ENCODE data around the gene ART1.
"Not testable (repeated sequence)": the region's sequence is repeated elsewhere in the genome, so short reads cannot be mapped to it uniquely, and the experiment has no call there.

Gene ART1

DNA sequence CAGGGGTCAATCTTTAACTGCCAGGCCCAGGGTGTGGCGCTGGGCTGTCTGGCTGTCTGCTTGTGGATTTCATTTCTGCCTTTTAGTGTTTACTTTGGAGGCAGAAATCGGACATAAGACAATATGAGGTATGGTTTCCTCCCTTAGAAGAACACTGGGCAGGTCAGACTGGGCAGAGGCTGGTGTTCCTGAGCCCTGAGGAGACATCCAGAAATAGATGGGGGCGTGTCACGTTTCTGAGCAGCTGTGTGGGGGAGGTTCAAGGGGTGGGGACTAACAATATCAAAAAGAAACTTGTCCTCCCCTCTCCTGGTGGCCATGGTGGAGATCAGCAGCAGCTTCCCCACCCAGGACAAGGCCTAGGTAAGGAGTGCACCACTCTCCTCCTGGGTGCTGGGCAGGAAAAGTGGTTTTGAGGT, at the start of gene ART1:
ART1 (plus strand) TSS at position 312 of the 419 bp plus-strand sequence. CDS start 14,086 bp downstream, outside the sequence.
- no peak for DNase-seq

GRCh38 chr11:3597743-3598142, 47.2 kb upstream of the ART1 start:
- DNase-seq, result not testable (repeated sequence)

- not testable (repeated sequence) for DNase-seq
Measured at GRCh38 chr11:3600201-3600600, 44.7 kb upstream of the ART1 start.

- DNase-seq, result no peak
Measured at GRCh38 chr11:3604167-3604566, 40.8 kb upstream of the ART1 start.

DNA sequence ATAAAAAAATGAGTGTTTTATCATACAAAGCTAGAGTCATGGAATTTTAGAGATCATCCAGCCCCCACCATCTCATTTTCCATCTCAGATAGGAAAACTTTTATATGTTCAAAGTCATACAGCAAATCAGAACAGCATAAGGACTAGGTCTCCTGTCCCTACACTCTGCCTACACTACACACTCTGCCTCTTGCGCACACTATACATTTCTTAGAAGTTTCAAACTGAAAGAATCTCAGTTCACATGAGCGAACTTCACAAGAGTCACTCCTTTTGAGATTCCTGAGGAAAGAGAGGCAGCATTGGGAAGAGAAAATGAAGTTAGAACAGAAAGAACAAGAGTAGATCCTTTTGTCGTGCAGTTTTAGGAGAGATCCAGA, 39.7 kb upstream of the ART1 start:
- no peak for DNase-seq

DNA sequence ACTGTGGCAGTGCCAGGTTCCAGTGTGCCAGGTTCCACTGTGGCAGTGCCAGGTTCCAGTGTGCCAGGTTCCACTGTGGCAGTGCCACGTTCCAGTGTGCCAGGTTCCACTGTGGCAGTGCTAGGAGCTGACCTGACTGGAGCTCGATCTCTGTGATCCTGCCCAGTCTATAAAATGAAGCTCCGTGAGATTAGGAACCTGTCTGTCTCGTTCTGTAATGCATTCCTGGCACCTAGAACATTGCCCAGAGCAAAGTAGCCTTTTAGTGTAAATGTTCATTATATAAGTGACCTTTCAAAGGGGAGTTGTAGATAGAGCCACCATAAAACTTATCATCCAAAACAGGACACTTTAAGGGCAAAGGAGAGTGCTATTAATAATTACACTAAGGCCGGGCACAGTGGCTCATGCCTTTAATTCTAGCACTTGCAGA, 39.1 kb upstream of the ART1 start:
- no peak for DNase-seq

- peak; percentile 74 for DNase-seq
Measured at GRCh38 chr11:3609416-3610265, 35.3 kb upstream of the ART1 start.

GRCh38 chr11:3610846-3611245, 34.1 kb upstream of the ART1 start:
- no peak for DNase-seq

DNA sequence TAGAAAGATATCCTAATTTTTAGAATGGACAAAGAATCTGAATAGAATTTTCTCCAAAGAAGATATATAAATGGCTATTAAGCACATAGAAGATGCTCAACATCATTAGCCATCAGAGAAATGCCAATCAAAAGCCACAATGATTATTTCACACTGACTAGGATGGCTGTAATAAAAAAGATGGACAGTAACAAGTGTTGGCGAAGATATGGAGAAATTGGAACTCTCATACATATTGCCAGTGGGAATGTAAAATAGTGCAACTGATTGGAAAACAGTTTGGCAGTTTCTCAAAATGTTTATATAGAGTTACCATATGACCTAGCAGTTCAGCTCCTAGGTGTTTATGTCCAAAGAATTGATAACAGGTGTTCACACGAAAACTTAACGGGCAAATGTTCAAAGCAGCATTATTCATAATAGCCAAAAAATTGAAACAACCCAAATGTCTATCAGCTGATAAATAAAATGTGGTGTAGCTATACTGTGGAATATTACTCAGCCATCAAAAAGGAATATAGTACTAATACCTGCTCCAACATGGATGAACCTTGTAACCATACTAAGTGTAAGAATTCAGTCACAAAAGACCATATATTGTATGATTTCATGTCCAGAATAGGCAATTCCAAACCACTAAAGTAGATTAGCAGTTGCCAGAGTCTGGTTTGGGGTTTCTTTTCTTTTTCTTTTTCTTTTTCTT, 32.8 kb upstream of the ART1 start:
- no peak for DNase-seq

DNA sequence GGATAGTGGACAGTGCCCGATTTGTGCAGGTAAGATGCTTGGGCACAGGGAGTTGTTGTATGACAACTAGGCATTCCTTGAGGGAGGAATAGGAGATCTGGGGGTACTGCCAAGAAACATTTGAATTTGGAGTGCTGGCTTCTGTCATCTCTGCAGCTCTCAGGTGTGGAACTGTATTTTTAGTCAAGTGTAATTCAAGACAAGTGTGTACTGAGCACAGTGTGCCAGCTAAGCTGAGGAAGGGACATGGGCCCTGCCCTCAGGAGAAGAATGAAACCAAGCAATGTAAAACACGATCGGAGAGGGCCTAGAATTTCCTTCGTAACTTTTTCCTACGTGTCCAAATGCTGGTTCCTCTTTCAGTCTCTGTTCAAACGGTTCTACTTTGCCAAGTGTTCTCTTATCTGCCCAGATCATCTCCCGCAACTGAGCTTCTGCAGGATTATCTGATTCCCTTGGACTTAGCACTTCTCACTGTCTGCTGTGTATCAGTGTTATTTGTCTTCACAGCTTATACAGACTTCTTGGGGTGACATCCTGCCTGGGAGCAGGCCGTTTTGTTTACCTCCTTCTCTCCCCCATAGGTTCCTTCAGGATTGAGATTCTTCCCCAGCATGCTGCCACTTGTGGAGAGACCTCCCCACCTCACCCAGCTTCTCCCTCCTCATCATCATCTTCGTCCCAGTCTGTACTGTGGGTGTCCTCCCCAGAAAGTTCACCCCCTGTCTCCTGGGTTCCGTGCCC, 30.8 kb upstream of the ART1 start:
- DNase-seq, result no peak

DNA sequence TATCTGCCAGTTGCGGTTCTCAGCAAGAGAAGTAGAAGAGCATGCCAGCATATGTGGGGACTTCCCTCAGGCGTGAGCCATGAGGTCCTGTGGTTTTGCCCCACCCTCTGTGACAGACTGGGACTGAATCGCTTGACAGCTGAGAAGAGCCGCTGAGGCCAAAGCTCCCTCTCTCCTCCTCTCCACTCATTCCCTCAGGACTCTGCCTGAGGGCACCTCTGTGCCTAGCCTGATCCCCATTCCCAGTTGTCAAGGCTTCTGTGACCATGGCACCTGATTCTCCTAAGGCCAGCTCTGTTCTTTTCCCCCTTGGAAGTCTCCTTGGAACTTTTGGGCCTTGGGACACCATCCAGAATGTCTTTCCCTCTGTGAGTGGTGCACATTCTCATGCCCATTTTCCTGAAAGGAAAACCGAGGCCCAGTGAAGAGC, 30.2 kb upstream of the ART1 start:
- DNase-seq, result no peak

- DNase-seq, result no peak
Measured at GRCh38 chr11:3615998-3616397, 28.9 kb upstream of the ART1 start.

- no peak for DNase-seq
Measured at GRCh38 chr11:3616721-3617460, 28.0 kb upstream of the ART1 start.

GRCh38 chr11:3617990-3618389, 26.9 kb upstream of the ART1 start:
- no peak for DNase-seq

GRCh38 chr11:3622521-3622920, 22.4 kb upstream of the ART1 start:
- DNase-seq, result no peak

DNA sequence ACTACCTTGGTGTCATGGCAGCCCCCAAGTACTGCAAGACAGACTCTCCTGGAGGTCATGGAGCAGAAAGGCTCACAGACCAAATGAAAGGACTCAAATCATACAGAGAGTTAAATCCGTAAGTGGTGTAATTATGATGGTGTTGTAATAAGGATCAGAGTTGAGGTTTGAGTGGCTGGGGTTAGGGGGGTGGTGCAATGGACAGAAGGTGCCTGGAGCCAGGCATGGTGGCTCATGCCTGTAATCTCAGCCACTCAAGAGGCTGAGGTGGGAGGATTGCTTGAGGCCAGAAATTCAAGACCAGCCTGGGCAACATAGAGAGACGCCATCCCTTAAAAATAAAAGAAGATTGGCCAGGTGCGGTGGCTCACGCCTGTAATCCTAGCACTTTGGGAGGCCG, 21.8 kb upstream of the ART1 start:
- DNase-seq, result no peak

DNA sequence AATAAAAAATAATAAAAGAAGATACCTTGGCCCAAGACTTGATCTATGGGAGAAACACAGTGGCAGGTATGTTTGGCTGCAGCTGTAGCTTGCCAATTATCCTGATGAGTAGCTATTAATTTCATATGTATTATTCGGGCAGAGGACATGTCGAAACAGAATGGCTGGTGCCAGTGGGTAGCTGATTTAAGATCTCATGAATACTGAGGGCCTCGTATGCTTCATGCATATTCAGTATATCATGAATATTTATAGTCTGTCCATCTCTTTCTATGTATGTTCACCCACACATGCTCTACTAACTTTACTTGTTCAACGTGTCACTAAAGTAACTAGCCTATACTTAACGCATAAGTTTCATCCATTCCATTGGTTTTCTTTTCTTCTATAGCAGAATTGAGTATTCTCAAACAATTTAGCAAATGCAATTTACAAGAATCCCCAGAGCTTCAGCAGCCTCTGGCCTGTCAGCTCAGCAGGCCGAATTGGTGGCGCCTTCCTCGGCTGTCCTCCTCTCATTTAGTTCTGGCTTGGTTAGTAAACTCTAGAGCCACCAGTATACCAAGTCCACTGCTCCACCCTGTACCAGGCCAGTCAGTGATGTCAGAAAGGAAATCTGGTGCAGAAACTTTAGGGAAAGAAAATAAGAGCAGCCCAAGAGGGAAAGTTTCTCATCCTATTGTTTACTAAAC, 21.0 kb upstream of the ART1 start:
- DNase-seq, result no peak

DNA sequence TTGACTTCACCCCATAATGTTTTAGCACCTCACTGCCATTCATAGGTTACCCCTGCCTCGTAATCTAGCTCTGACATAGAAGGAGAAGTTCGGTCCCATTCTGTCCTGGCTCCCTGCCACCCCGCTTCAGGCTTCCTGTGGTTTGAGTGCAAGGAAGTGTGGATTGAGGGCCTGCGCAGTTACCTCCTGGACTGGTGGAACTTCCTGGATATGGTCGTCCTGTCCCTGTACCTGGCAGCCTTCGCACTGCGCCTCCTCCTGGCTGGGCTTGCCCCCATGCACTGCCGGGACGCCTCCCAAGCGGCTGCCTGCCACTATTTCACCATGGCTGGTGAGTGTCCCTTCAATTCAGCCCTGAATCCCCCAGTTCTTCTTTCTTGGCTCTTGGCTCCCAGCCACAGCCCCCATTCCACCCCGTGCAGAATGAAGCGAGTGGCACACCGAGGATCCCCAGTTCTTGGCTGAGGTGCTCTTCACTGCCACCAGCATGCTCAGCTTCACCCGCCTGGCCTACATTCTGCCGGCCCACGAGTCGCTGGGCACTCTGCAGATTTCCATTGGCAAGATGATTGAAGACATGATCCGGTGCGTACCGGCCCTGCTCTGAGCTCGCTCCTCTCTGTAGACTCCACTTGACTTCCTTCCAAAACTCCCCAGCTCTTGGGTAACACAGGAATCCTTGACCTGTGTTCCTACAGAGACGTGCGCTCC, 18.5 kb upstream of the ART1 start:
- no peak for DNase-seq

- DNase-seq, result no peak
Measured at GRCh38 chr11:3627291-3627690, 17.6 kb upstream of the ART1 start.

DNA sequence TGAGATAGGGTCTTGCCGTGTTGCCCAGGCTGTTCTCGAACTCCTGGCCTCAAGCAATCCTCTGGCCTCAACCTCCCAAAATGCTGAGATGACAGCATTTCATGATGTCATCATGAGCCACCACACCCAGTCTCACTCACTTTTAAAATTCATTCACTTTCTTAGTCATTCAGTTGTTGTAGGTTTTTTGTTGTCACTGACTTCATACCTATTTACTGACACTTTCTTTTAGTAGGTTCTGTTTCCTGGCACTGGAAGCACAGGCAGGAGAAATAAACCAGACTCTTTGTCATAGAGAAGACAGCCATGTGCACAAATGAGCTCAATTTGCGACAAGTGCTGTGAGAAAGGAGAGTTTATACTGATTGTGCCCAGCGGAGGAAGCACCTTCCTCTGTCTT, 13.6 kb upstream of the ART1 start:
- DNase-seq, result no peak

DNA sequence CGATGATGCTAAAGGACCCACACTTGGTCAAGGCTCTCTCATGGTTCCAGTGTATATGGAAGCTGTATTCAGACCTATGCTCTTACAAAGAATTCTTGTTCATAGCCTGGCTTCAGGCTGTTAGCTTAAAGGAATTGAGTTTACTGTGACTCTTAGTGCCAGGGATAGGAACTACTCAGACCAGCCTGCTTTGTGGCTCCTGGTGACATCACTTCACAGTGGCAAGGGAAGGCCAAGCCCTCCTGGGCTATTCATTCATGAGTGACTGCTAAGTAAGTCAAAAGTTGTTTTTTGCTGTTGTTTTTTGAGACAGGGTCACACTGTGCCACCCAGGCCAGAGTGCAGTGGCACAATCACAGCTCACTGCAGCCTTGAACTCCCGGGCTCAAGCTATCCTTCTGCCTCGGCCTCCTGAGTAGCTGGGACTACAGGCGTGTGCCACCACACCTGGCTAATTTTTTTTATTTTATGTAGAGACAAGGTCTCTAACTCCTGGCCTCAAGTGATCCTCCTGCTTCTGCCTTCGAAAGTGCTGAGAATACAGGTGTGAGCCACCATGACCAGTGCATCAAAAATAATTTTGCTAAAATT, 12.8 kb upstream of the ART1 start:
- no peak for DNase-seq
